HCT116 (cell line): ENCODE measurements around the gene RNF7. TPM values are rescaled to one million over a fixed set of nuclear protein-coding genes. Genes with fewer than 3 reads are reported as not detected.

Experiments
- ATAC-seq: fragments of 200-7000 bp; cut with Tn5 transposase; 2 replicates; pipeline ENCODE4 v1.9.1; 2020; ENCODE audit warnings: mild to moderate bottlenecking, moderate library complexity
- BruUV-seq: library from RNA; stranded (reverse); fragments of 400-500 nt; replicated peaks from 2 replicates; lab custom pipeline; 2021; lab: Mats Ljungman, UMichigan
- CTCF ChIA-PET: fragments of 300-600 bp; sonication (Branson Sonifier 250); formaldehyde crosslinking; loops from one replicate; lab custom pipeline; 2021; ENCODE audit warnings: antibody characterized with exemption; lab: Charles Lee
- POLR2A ChIA-PET: fragments of 300-600, 350-600 bp; sonication (Branson Sonifier 250); formaldehyde crosslinking; loops from one replicate; lab custom pipeline; 2021; ENCODE audit warnings: antibody characterized with exemption; lab: Charles Lee
- RAD21 ChIA-PET, 2 experiments: fragments of 300-600 bp; sonication (Branson Sonifier 250); formaldehyde crosslinking; loops; one replicate each; lab custom pipeline; 2023; ENCODE audit warnings: low total read pairs in 2 of 2; ENCODE audit not compliant: uncharacterized antibody in 2 of 2, unreplicated experiment in 2 of 2, low non-redundant PET in 1 of 2; lab: Charles Lee
- DNase-seq: peaks from one replicate; pipeline ENCODE4 v3.0.0-alpha.2; 2010; ENCODE audit warnings: low read depth, low spot score
- H2AFZ ChIP-seq: fragments of 200-600 bp; shearing (Covaris generic), sonication (generic); 2 replicates; pipeline ENCODE4 v1.6.1; 2017; ENCODE audit warnings: low read depth, mixed run types, mixed read lengths, antibody characterized with exemption, low read length; ENCODE audit not compliant: poor library complexity, severe bottlenecking
- H3K27ac ChIP-seq: 2 replicates; pipeline ENCODE4 v1.5.1; 2012; ENCODE audit warnings: low read depth, low read length
- H3K27me3 ChIP-seq: fragments of 200-600 bp; sonication (generic); 2 replicates; pipeline ENCODE4 v1.6.1; 2016; ENCODE audit warnings: mixed run types, low read length, mixed read lengths; ENCODE audit not compliant: insufficient read depth
- H3K36me3 ChIP-seq, 2 experiments: fragments of 200-500 bp in 1 of 2; fragments of 200-600 bp in 1 of 2; sonication (Bioruptor generic) in 1 of 2; sonication (generic) in 1 of 2; 2 replicates each; pipeline versions ENCODE4 v1.5.1 to v1.6.1; 2014 to 2016; ENCODE audit warnings: low read length in 2 of 2, inconsistent platforms in 1 of 2, mixed read lengths in 1 of 2, mixed run types in 1 of 2; ENCODE audit not compliant: insufficient read depth in 2 of 2, control insufficient read depth in 1 of 2
- H3K4me1 ChIP-seq, 2 experiments: fragments of 200-600 bp in 1 of 2; sonication (generic) in 1 of 2; 2 replicates each; pipeline versions ENCODE4 v1.5.1 to v1.6.1; 2012 to 2017; ENCODE audit warnings: low read length in 2 of 2, inconsistent platforms in 1 of 2, mild to moderate bottlenecking in 1 of 2, mixed read lengths in 1 of 2, mixed run types in 1 of 2, moderate library complexity in 1 of 2; ENCODE audit not compliant: insufficient read depth in 2 of 2, control insufficient read depth in 1 of 2
- H3K4me2 ChIP-seq: fragments of 200-600 bp; sonication (generic); 2 replicates; pipeline ENCODE4 v1.6.1; 2017; ENCODE audit warnings: mixed run types, low read length, mixed read lengths
- H3K4me3 ChIP-seq, 2 experiments: fragments of 200-600 bp in 1 of 2; sonication (generic) in 1 of 2; replicated peaks in 1 of 2; 2 replicates each; pipeline ENCODE4 v1.5.1; 2011 to 2016; ENCODE audit warnings: low read length in 2 of 2, control low read depth in 1 of 2, low read depth in 1 of 2, mild to moderate bottlenecking in 1 of 2, mixed read lengths in 1 of 2, mixed run types in 1 of 2
- H3K79me2 ChIP-seq: fragments of 200-600 bp; sonication (generic); 2 replicates; pipeline ENCODE4 v1.6.1; 2017; ENCODE audit warnings: mild to moderate bottlenecking, mixed run types, low read length, moderate library complexity, mixed read lengths; ENCODE audit not compliant: insufficient read depth
- H3K9ac ChIP-seq: fragments of 200-600 bp; sonication (generic); 2 replicates; pipeline ENCODE4 v1.6.1; 2016; ENCODE audit warnings: low read length, mixed read lengths
- H3K9me2 ChIP-seq: fragments of 200-600 bp; sonication (generic), shearing (Covaris generic); 2 replicates; pipeline ENCODE4 v1.6.1; 2017; ENCODE audit warnings: mixed run types, mild to moderate bottlenecking, moderate library complexity; ENCODE audit not compliant: insufficient read depth
- H3K9me3 ChIP-seq, 2 experiments: fragments of 200-500 bp in 1 of 2; fragments of 200-600 bp in 1 of 2; sonication (Bioruptor generic) in 1 of 2; sonication (generic) in 1 of 2; 2 replicates each; pipeline ENCODE4 v1.6.1; 2014 to 2017; ENCODE audit warnings: low read length in 2 of 2, mixed read lengths in 2 of 2, inconsistent platforms in 1 of 2, low read depth in 1 of 2, mild to moderate bottlenecking in 1 of 2, mixed run types in 1 of 2, moderate library complexity in 1 of 2; ENCODE audit not compliant: control insufficient read depth in 1 of 2, insufficient read depth in 1 of 2
- H4K20me1 ChIP-seq: fragments of 200-600 bp; sonication (generic), shearing (Covaris generic); 2 replicates; pipeline ENCODE4 v1.6.1; 2017; ENCODE audit warnings: mixed run types, mild to moderate bottlenecking, moderate library complexity; ENCODE audit not compliant: insufficient read depth
- ATF3 ChIP-seq: IDR thresholded peaks from 2 replicates; pipeline ENCODE4 v1.6.1; 2012
- CBX3 ChIP-seq: IDR thresholded peaks from 2 replicates; pipeline ENCODE4 v1.6.1; 2012; ENCODE audit warnings: low read depth
- CEBPB ChIP-seq: IDR thresholded peaks from 2 replicates; pipeline ENCODE4 v1.6.1; 2012; ENCODE audit warnings: low read depth
- EGR1 ChIP-seq: IDR thresholded peaks from 2 replicates; pipeline ENCODE4 v1.6.1; 2012; ENCODE audit warnings: low read depth
- EZH2phosphoT487 ChIP-seq: fragments of 200-600 bp; IDR thresholded peaks from 2 replicates; pipeline ENCODE4 v1.6.1; 2018; ENCODE audit warnings: antibody characterized with exemption, borderline replicate concordance
- POLR2AphosphoS5 ChIP-seq: IDR thresholded peaks from 2 replicates; pipeline ENCODE4 v1.6.1; 2011; ENCODE audit warnings: mild to moderate bottlenecking, low read depth, low read length, moderate library complexity
- RAD21 ChIP-seq: IDR thresholded peaks from 2 replicates; pipeline ENCODE4 v1.6.1; 2012; ENCODE audit warnings: low read depth, mild to moderate bottlenecking
- SP1 ChIP-seq: IDR thresholded peaks from 2 replicates; pipeline ENCODE4 v1.6.1; 2012; ENCODE audit warnings: low read depth
- YY1 ChIP-seq: IDR thresholded peaks from 2 replicates; pipeline ENCODE4 v1.6.1; 2011; ENCODE audit warnings: low read length, low read depth, moderate library complexity, mild to moderate bottlenecking; ENCODE audit not compliant: insufficient replicate concordance; ENCODE audit errors: extremely low read depth
- ZNF274 ChIP-seq: fragments of 200-500 bp; sonication (Bioruptor generic); IDR thresholded peaks from 2 replicates; pipeline ENCODE4 v1.6.1; 2014; ENCODE audit warnings: mild to moderate bottlenecking, low read depth, low read length, inconsistent platforms
- intact Hi-C: fragments of 100-400 bp; cut with micrococcal nuclease; formaldehyde crosslinking; loops from 2 replicates; pipeline ENCODE4 v1.10.0; 2022
- total RNA-seq: library from RNA; stranded (reverse); gene quantifications from one replicate; pipeline ENCODE4 v1.2.1, GENCODE V29; 2021; ENCODE audit not compliant: unreplicated experiment
- TF ChIP-seq, protein P1 (sequence below): IDR thresholded peaks from 2 replicates; pipeline ENCODE4 v1.6.1; 2011; ENCODE audit warnings: mild to moderate bottlenecking, low read length, moderate library complexity; ENCODE audit not compliant: insufficient replicate concordance; ENCODE audit errors: extremely low read depth
- TF ChIP-seq, protein P2 (sequence below): IDR thresholded peaks from 2 replicates; pipeline ENCODE4 v1.6.1; 2012
- TF ChIP-seq, protein P3 (sequence below), 3 experiments: fragments of 200-600 bp in 1 of 3; sonication (generic) in 1 of 3; IDR thresholded peaks in 2 of 3; conservative IDR thresholded peaks in 1 of 3; 2 replicates each; pipeline ENCODE4 v1.5.1; 2012 to 2017; ENCODE audit warnings: low read depth in 2 of 3, low read length in 2 of 3, antibody characterized with exemption in 1 of 3, borderline replicate concordance in 1 of 3, control low read depth in 1 of 3, mild to moderate bottlenecking in 1 of 3, mixed read lengths in 1 of 3, mixed run types in 1 of 3, moderate library complexity in 1 of 3; ENCODE audit not compliant: insufficient read depth in 1 of 3

RNF7 gene
- total RNA-seq, 1 experiment from 2014 or later: 82.3 TPM

DNA sequence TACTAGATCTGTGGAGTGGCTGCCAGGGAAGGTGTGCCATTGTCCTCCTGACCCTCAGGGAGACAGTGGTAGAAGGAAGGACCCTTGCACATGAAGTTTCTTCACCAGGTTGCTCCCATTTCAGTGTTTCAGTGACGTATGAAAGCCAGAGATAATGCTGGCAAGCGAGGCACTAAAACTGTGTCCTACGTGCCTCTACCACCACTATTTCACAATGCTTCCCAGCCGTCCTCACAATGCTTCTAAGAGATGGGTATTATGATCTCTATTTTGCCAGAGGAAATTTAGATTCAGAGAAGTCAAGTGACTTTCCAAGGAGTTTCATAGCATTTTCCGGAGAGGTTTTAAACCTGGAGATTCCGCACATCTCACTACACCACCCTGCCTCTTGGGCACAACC is 28.0 kb upstream of the RNF7 start:
- Histone ChIP-seq H3K36me3 (no peaks in the 10 kb centered on the region), H3K4me2 (no peak overlapping the region), H3K27me3 (no peaks in the 10 kb centered on the region), H4K20me1 (no peaks in the 10 kb centered on the region), H3K9ac (no peak overlapping the region), H3K4me1 (peaks cover 3 to 4% of the 10 kb centered on the region in 2 experiments; a peak in 1 of 4 replicates), H3K79me2 (no peaks in the 10 kb centered on the region), H3K4me3 (no peak overlapping the region), H2AFZ (no peak overlapping the region), H3K9me3 (no peaks in the 10 kb centered on the region), H3K27ac (no peak overlapping the region), H3K9me2 (no peaks in the 10 kb centered on the region)
- BruUV-seq: no TSS peak
- ChIA-PET POLR2A (no interaction called here), CTCF (no interaction called here), RAD21 (no interaction called here)
- ATAC-seq (no peak), DNase-seq (no peak)
- no peak for TF ChIP-seq ZNF274
- TF ChIP-seq, protein P1, sequence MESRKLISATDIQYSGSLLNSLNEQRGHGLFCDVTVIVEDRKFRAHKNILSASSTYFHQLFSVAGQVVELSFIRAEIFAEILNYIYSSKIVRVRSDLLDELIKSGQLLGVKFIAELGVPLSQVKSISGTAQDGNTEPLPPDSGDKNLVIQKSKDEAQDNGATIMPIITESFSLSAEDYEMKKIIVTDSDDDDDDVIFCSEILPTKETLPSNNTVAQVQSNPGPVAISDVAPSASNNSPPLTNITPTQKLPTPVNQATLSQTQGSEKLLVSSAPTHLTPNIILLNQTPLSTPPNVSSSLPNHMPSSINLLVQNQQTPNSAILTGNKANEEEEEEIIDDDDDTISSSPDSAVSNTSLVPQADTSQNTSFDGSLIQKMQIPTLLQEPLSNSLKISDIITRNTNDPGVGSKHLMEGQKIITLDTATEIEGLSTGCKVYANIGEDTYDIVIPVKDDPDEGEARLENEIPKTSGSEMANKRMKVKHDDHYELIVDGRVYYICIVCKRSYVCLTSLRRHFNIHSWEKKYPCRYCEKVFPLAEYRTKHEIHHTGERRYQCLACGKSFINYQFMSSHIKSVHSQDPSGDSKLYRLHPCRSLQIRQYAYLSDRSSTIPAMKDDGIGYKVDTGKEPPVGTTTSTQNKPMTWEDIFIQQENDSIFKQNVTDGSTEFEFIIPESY: no peak
- no peak for TF ChIP-seq CBX3
- TF ChIP-seq, protein P2, sequence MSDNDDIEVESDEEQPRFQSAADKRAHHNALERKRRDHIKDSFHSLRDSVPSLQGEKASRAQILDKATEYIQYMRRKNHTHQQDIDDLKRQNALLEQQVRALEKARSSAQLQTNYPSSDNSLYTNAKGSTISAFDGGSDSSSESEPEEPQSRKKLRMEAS: no peak
- intact Hi-C loops: no loop called here

GRCh38 chr3:141710888-141711616 is 27.0 kb upstream of the RNF7 start:
- Histone ChIP-seq H3K9me2 (no peaks in the 10 kb centered on the region), H3K27ac (no peak overlapping the region), H3K9ac (no peak overlapping the region), H3K27me3 (no peaks in the 10 kb centered on the region), H3K9me3 (no peaks in the 10 kb centered on the region), H4K20me1 (no peaks in the 10 kb centered on the region), H3K4me1 (peaks cover 3 to 4% of the 10 kb centered on the region in 2 experiments; a peak in 1 of 4 replicates), H3K36me3 (no peaks in the 10 kb centered on the region), H3K4me2 (no peak overlapping the region), H3K4me3 (no peak overlapping the region), H2AFZ (no peak overlapping the region), H3K79me2 (no peaks in the 10 kb centered on the region)
- no peak for DNase-seq
- CTCF ChIA-PET: no interaction called here
- intact Hi-C loops: no loop called here
- no TSS peak for BruUV-seq
- POLR2A ChIA-PET: no interaction called here
- no peak for ATAC-seq
- RAD21 ChIA-PET: no interaction called here
- no peak for TF ChIP-seq EZH2phosphoT487
- TF ChIP-seq SP1: no peak
- no peak for TF ChIP-seq CBX3
- TF ChIP-seq YY1: no peak
- no peak for TF ChIP-seq ZNF274
- no peak for TF ChIP-seq ATF3
- no peak for TF ChIP-seq POLR2AphosphoS5
- TF ChIP-seq EGR1: no peak
- TF ChIP-seq, protein P3, sequence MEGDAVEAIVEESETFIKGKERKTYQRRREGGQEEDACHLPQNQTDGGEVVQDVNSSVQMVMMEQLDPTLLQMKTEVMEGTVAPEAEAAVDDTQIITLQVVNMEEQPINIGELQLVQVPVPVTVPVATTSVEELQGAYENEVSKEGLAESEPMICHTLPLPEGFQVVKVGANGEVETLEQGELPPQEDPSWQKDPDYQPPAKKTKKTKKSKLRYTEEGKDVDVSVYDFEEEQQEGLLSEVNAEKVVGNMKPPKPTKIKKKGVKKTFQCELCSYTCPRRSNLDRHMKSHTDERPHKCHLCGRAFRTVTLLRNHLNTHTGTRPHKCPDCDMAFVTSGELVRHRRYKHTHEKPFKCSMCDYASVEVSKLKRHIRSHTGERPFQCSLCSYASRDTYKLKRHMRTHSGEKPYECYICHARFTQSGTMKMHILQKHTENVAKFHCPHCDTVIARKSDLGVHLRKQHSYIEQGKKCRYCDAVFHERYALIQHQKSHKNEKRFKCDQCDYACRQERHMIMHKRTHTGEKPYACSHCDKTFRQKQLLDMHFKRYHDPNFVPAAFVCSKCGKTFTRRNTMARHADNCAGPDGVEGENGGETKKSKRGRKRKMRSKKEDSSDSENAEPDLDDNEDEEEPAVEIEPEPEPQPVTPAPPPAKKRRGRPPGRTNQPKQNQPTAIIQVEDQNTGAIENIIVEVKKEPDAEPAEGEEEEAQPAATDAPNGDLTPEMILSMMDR (IDR thresholded peaks at IDR 0.05 in 2 of 3, conservative IDR thresholded peaks at IDR 0.05 in 1 of 3; ENCODE audit: borderline replicate concordance in 1 of 3, insufficient read depth in 1 of 3, low read depth in 2 of 3, low read length in 2 of 3): no peak
- TF ChIP-seq, protein P2: no peak
- no peak for TF ChIP-seq CEBPB
- TF ChIP-seq RAD21: no peak
